Left ventricle myocardium inferior (tissue), 1 donor: Measurements from ENCODE around the gene TTC13. TPM values are rescaled to one million over a fixed set of nuclear protein-coding genes. Genes with fewer than 3 reads are reported as not detected.
A peak's percentile ranks its signal among the peaks of the same experiment; 100 is the strongest.
"Not testable (repeated sequence)": the region's sequence is repeated elsewhere in the genome, so short reads cannot be mapped to it uniquely, and the experiment has no call there.

Source experiments
- DNase-seq: peaks from one replicate; pipeline ENCODE4 v3.0.0-alpha.2; 2020
- H3K27ac ChIP-seq: fragments of 200-600 bp; replicated peaks from 2 replicates; pipeline ENCODE4 v1.8.0; 2021
- H3K27me3 ChIP-seq: fragments of 200-600 bp; 2 replicates; pipeline ENCODE4 v1.8.0; 2021; ENCODE audit warnings: low read depth
- H3K36me3 ChIP-seq: fragments of 200-600 bp; 2 replicates; pipeline ENCODE4 v1.8.0; 2021
- H3K4me1 ChIP-seq: fragments of 200-600 bp; 2 replicates; pipeline ENCODE4 v1.8.0; 2021
- H3K4me3 ChIP-seq: fragments of 200-600 bp; 2 replicates; pipeline ENCODE4 v1.8.0; 2021; ENCODE audit warnings: mild to moderate bottlenecking, moderate library complexity
- H3K9me3 ChIP-seq: fragments of 200-600 bp; replicated peaks from 2 replicates; pipeline ENCODE4 v1.8.0; 2021
- intact Hi-C: fragments of 100-400 bp; cut with micrococcal nuclease; formaldehyde crosslinking; loops from one replicate; pipeline ENCODE4 v1.11.0; 2022
- long read RNA-seq: library from polyadenylated mRNA; unstranded; transcript quantifications from one replicate; pipeline ENCODE4 v2.0.0, GENCODE V29; 2021
- total RNA-seq: library from RNA; stranded (reverse); fragmentation: NEBNext Ultra II Directional; extraction: Animal tissue kit (Norgen Biotek cat#: 25700); gene quantifications from one replicate; pipeline ENCODE4 v1.2.1, GENCODE V29; 2021
- TF ChIP-seq, protein P1 (sequence below): fragments of 200-600 bp; IDR thresholded peaks from 2 replicates; pipeline ENCODE4 v1.8.0; 2021; ENCODE audit warnings: antibody characterized with exemption, mild to moderate bottlenecking, borderline replicate concordance
- donor health status: DM: no; HTN: yes; CAD: no; lungs with severe emphysema.

The TTC13 gene
- total RNA-seq = 6.7 TPM
- long read RNA-seq, partial matches to known transcripts = 0 of 9 reads
- long read RNA-seq, other reads (novel, unspliced or antisense) = 7 of 9 reads

GRCh38 chr1:230978491-230979388 is at the start of gene TTC13, which contains the start of gene ARV1:
Gene TTC13 (minus strand): TSS chr1:230978861. CDS start chr1:230978830, 31 bp downstream.
Gene ARV1 (plus strand): TSS chr1:230979094. CDS start chr1:230979106, 12 bp downstream.
- no peaks in the 10 kb centered on the region for H3K9me3 ChIP-seq
- TF ChIP-seq, protein P1, sequence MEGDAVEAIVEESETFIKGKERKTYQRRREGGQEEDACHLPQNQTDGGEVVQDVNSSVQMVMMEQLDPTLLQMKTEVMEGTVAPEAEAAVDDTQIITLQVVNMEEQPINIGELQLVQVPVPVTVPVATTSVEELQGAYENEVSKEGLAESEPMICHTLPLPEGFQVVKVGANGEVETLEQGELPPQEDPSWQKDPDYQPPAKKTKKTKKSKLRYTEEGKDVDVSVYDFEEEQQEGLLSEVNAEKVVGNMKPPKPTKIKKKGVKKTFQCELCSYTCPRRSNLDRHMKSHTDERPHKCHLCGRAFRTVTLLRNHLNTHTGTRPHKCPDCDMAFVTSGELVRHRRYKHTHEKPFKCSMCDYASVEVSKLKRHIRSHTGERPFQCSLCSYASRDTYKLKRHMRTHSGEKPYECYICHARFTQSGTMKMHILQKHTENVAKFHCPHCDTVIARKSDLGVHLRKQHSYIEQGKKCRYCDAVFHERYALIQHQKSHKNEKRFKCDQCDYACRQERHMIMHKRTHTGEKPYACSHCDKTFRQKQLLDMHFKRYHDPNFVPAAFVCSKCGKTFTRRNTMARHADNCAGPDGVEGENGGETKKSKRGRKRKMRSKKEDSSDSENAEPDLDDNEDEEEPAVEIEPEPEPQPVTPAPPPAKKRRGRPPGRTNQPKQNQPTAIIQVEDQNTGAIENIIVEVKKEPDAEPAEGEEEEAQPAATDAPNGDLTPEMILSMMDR = peak; percentile 45
- peak; percentile 99 for DNase-seq
- peaks cover 37% of the 10 kb centered on the region for H3K4me1 ChIP-seq
- H3K4me3 ChIP-seq = peak within 1 kb of the TSS; percentile 80
- H3K27ac ChIP-seq = peak within 1 kb of the TSS; percentile 84
- no peaks in the 10 kb centered on the region for H3K27me3 ChIP-seq
- peaks cover 19% of the 10 kb centered on the region for H3K36me3 ChIP-seq
- intact Hi-C loops = no loop called here

GRCh38 chr1:231027971-231028370 is 49.3 kb upstream of the TTC13 start:
- TF ChIP-seq, protein P1 = no peak
- Histone ChIP-seq H3K4me3 (no peak overlapping the region), H3K4me1 (peaks cover 19% of the 10 kb centered on the region), H3K27ac (peak overlapping the region; percentile 76), H3K36me3 (no peaks in the 10 kb centered on the region), H3K9me3 (no peaks in the 10 kb centered on the region), H3K27me3 (peaks cover 8% of the 10 kb centered on the region)
- intact Hi-C loops = no loop called here
- no peak for DNase-seq

DNA sequence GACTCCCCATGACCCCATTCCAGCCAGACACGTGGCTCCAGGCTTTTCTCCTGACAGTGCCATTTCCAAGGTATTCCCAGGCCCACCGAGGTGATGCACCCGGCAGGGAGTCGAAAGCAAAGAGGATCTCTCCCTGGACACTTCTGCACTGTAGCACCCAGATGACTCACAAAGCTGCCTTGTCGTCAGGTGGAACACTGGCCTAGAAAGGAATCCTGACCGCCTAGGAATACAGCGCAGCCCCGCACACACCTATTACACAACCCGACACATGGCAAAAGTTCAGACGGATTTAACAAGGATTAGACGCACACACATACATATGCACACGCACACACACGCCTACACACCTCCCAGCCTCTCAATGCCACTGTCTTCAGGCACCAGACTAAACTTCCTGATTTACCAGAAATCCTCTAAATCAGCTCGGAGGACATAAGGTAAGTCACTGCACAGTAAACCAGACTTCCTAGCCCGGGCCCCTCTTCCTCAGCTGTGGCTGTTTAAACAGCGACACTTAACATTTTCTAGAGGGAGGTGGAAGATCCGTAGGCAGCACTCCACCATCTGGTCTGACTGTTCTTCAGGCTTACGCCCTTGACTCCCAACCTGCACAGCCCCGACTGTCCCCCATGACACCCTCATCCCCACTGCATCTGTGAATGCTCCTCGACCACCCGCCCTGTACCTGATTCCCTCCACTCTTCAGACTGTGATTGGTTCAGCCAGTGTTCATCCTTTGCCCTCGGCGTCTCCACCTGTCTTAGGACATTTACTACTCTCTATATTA is 48.7 kb upstream of the TTC13 start:
- Histone ChIP-seq H3K27ac (no peak overlapping the region), H3K4me3 (no peak overlapping the region), H3K36me3 (no peaks in the 10 kb centered on the region), H3K4me1 (peaks cover 18% of the 10 kb centered on the region), H3K9me3 (no peaks in the 10 kb centered on the region), H3K27me3 (peaks cover 4% of the 10 kb centered on the region)
- DNase-seq = no peak
- TF ChIP-seq, protein P1 = no peak
- intact Hi-C loops = no loop called here

DNA sequence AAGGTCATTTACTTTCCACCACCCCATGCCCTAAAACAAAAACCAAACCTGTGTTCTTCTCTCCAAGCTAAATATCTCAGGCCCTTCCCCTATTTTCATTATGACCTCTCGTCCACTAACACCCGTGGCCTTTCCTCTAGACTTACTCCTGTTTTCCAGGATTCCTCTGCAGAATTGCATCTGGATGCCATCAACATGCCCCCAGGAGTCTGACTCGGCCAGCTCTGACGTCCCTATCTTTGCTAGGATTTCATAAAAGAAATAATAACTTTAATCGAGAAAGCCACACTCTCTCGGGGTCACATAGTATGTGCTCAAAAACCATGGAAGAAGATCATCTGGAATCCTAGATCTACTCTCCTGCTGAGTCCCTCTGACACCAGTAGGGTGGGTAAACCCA is 47.9 kb upstream of the TTC13 start:
- TF ChIP-seq, protein P1 = no peak
- no peak for DNase-seq
- Histone ChIP-seq H3K27me3 (peaks cover 4% of the 10 kb centered on the region), H3K36me3 (no peaks in the 10 kb centered on the region), H3K4me3 (no peak overlapping the region), H3K4me1 (peaks cover 18% of the 10 kb centered on the region), H3K27ac (no peak overlapping the region), H3K9me3 (no peaks in the 10 kb centered on the region)
- intact Hi-C loops = no loop called here

DNA sequence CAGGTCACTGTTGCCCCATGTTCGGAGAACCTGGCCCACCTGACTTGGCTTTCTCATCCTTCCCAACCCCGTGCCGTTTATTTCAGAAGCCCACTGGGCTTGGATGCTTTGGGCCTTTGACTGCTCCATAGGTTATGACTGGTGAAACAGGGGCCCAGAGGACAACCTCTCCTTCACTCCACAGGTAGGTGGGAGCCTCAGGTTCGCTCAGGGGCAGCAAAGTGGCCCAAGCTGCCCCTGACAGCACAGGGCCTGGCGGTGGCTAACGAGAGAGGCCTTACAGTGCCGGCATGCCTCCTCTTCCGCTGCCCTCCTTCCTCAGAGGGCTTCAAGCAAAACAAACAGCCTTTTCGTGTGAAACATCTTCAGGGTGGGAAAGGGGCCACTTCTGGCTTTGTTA is 44.5 kb upstream of the TTC13 start:
- peak overlapping the region; percentile 87 for H3K27ac ChIP-seq
- TF ChIP-seq, protein P1 = no peak
- H3K36me3 ChIP-seq = peaks cover 7% of the 10 kb centered on the region
- H3K4me1 ChIP-seq = peaks cover 26% of the 10 kb centered on the region
- DNase-seq = no peak
- H3K27me3 ChIP-seq = no peaks in the 10 kb centered on the region
- intact Hi-C loops = no loop called here
- H3K4me3 ChIP-seq = no peak overlapping the region
- H3K9me3 ChIP-seq = no peaks in the 10 kb centered on the region

GRCh38 chr1:231022543-231022942 is 43.9 kb upstream of the TTC13 start:
- DNase-seq, intact Hi-C loops, H3K9me3 ChIP-seq, H3K27me3 ChIP-seq, H3K36me3 ChIP-seq, H3K4me3 ChIP-seq: not testable (repeated sequence)
- Histone ChIP-seq H3K27ac (peak overlapping the region; percentile 87), H3K4me1 (peaks cover 21% of the 10 kb centered on the region)
